GM23338 (cell line): ENCODE results near the gene SLC45A3. TPM values are rescaled to one million over a fixed set of nuclear protein-coding genes. Genes with fewer than 3 reads are reported as not detected.
A peak's percentile ranks its signal among the peaks of the same experiment; 100 is the strongest.

Source experiments
- ATAC-seq: fragments of 200-7000 bp; cut with Tn5 transposase; 3 replicates; pipeline ENCODE4 v1.9.1; 2020
- DNase-seq: peaks from one replicate; pipeline ENCODE4 v3.0.0-alpha.2; 2015; ENCODE audit warnings: low spot score
- H2AFZ ChIP-seq: fragments of 200-600 bp; sonication (generic); 2 replicates; pipeline ENCODE4 v1.8.0; 2016; ENCODE audit warnings: antibody characterized with exemption, mild to moderate bottlenecking, moderate library complexity
- H3F3A ChIP-seq: fragments of 200-600 bp; sonication (generic); replicated peaks from 2 replicates; pipeline ENCODE4 v1.8.0; 2017; ENCODE audit warnings: antibody characterized with exemption, mixed run types, low read depth
- H3K27ac ChIP-seq: fragments of 200-600 bp; sonication (generic); 2 replicates; pipeline ENCODE4 v1.6.1; 2016; ENCODE audit warnings: low read depth
- H3K27me3 ChIP-seq: fragments of 200-600 bp; sonication (generic); 2 replicates; pipeline ENCODE4 v1.8.0; 2016; ENCODE audit warnings: mild to moderate bottlenecking, mixed run types, moderate library complexity; ENCODE audit not compliant: insufficient read depth
- H3K36me3 ChIP-seq: fragments of 200-600 bp; sonication (generic); 2 replicates; pipeline ENCODE4 v1.8.0; 2016; ENCODE audit warnings: mild to moderate bottlenecking; ENCODE audit not compliant: insufficient read depth
- H3K4me1 ChIP-seq: fragments of 200-600 bp; sonication (generic); 2 replicates; pipeline ENCODE4 v1.8.0; 2016; ENCODE audit warnings: mild to moderate bottlenecking, moderate library complexity; ENCODE audit not compliant: insufficient read depth
- H3K4me2 ChIP-seq: fragments of 200-600 bp; sonication (generic); 2 replicates; pipeline ENCODE4 v1.7.1; 2017; ENCODE audit warnings: mixed run types
- H3K4me3 ChIP-seq: fragments of 200-600 bp; sonication (generic); 2 replicates; pipeline ENCODE4 v1.6.1; 2016; ENCODE audit warnings: mixed run types
- H3K79me2 ChIP-seq: fragments of 200-600 bp; sonication (generic); replicated peaks from 2 replicates; pipeline ENCODE4 v1.8.0; 2017; ENCODE audit warnings: mild to moderate bottlenecking; ENCODE audit not compliant: insufficient read depth
- H3K9me2 ChIP-seq: fragments of 200-600 bp; sonication (generic); 2 replicates; pipeline ENCODE4 v1.8.0; 2017; ENCODE audit not compliant: insufficient read depth
- H4K20me1 ChIP-seq: fragments of 200-600 bp; sonication (generic); replicated peaks from 2 replicates; pipeline ENCODE4 v1.8.0; 2017; ENCODE audit warnings: mild to moderate bottlenecking; ENCODE audit not compliant: insufficient read depth
- H3K27ac Mint-ChIP-seq: 2 replicates; pipeline ENCODE4 v1.8.0; 2020; ENCODE audit warnings: inconsistent platforms, mild to moderate bottlenecking, moderate library complexity, mixed read lengths
- H3K27me3 Mint-ChIP-seq: 3 replicates; pipeline ENCODE4 v1.8.0; 2022; ENCODE audit warnings: low read depth, mild to moderate bottlenecking, moderate library complexity, mixed read lengths, inconsistent platforms; ENCODE audit not compliant: insufficient read depth, poor library complexity
- H3K36me3 Mint-ChIP-seq: 3 replicates; pipeline ENCODE4 v1.8.0; 2021; ENCODE audit warnings: low read depth, mild to moderate bottlenecking, inconsistent platforms, moderate library complexity, mixed read lengths
- H3K4me1 Mint-ChIP-seq: 3 replicates; pipeline ENCODE4 v1.8.0; 2020; ENCODE audit warnings: mild to moderate bottlenecking, inconsistent platforms, mixed read lengths
- H3K4me3 Mint-ChIP-seq: 3 replicates; pipeline ENCODE4 v1.8.0; 2021; ENCODE audit warnings: moderate library complexity, mild to moderate bottlenecking, inconsistent platforms, mixed read lengths
- H3K9me3 Mint-ChIP-seq: 3 replicates; pipeline ENCODE4 v1.8.0; 2020; ENCODE audit warnings: moderate library complexity, mild to moderate bottlenecking, inconsistent platforms, mixed read lengths
- CREB1 ChIP-seq: fragments of 250-450 bp; sonication (Bioruptor Pico); IDR thresholded peaks from 2 replicates; pipeline ENCODE4 v1.5.0; 2020; ENCODE audit warnings: low read depth, mild to moderate bottlenecking, moderate library complexity
- EZH2 ChIP-seq: fragments of 200-600 bp; sonication (generic); IDR thresholded peaks from one replicate; pipeline ENCODE4 v1.8.0; 2017; ENCODE audit warnings: antibody characterized with exemption, mild to moderate bottlenecking, low read depth; ENCODE audit not compliant: unreplicated experiment
- EZH2phosphoT487 ChIP-seq: fragments of 200-600 bp; sonication (generic); IDR thresholded peaks from one replicate; pipeline ENCODE4 v1.8.1; 2018; ENCODE audit warnings: antibody characterized with exemption; ENCODE audit not compliant: unreplicated experiment
- NANOG ChIP-seq: IDR thresholded peaks from 2 replicates; pipeline ENCODE4 v1.6.1; 2016; ENCODE audit warnings: antibody characterized with exemption, borderline replicate concordance
- POLR2AphosphoS5 ChIP-seq: IDR thresholded peaks from 2 replicates; pipeline ENCODE4 v1.6.1; 2016; ENCODE audit warnings: antibody characterized with exemption, low read depth
- ZNF114 ChIP-seq: fragments of 250-450 bp; sonication (Bioruptor Pico); IDR thresholded peaks from 2 replicates; pipeline ENCODE4 v1.5.0; 2020; ENCODE audit warnings: mild to moderate bottlenecking, moderate library complexity
- polyA plus RNA-seq: library from polyadenylated mRNA; unstranded; fragments of >200 nt; fragmentation: Nextera tagmentation; extraction: Ambion mirVana; gene quantifications from 2 replicates; pipeline ENCODE4 v1.2.1, GENCODE V29; 2016
- total RNA-seq: library from RNA; depleted of rRNA; stranded (reverse); fragments of >200 nt; shearing (Covaris generic); gene quantifications from 2 replicates; pipeline ENCODE4 v1.2.3, GENCODE V29; 2014
- TF ChIP-seq, protein P1 (sequence below), 2 experiments: fragments of 200-600 bp in 1 of 2; sonication (generic) in 1 of 2; conservative IDR thresholded peaks; 2 replicates each; pipeline versions ENCODE4 v1.5.1 to v1.6.1; 2016 to 2017; ENCODE audit warnings: antibody characterized with exemption in 2 of 2, low read depth in 2 of 2, mild to moderate bottlenecking in 2 of 2, moderate library complexity in 1 of 2
- TF ChIP-seq, protein P2 (sequence below): IDR thresholded peaks from 2 replicates; pipeline ENCODE4 v1.6.1; 2016; ENCODE audit warnings: antibody characterized with exemption
- TF ChIP-seq, protein P3 (sequence below): IDR thresholded peaks from one replicate; pipeline ENCODE4 v1.6.1; 2018; ENCODE audit warnings: antibody characterized with exemption; ENCODE audit not compliant: unreplicated experiment

The SLC45A3 gene
- total and polyA plus RNA-seq, 2 experiments from 2014 or later, result 4.7 to 16.0 TPM

DNA sequence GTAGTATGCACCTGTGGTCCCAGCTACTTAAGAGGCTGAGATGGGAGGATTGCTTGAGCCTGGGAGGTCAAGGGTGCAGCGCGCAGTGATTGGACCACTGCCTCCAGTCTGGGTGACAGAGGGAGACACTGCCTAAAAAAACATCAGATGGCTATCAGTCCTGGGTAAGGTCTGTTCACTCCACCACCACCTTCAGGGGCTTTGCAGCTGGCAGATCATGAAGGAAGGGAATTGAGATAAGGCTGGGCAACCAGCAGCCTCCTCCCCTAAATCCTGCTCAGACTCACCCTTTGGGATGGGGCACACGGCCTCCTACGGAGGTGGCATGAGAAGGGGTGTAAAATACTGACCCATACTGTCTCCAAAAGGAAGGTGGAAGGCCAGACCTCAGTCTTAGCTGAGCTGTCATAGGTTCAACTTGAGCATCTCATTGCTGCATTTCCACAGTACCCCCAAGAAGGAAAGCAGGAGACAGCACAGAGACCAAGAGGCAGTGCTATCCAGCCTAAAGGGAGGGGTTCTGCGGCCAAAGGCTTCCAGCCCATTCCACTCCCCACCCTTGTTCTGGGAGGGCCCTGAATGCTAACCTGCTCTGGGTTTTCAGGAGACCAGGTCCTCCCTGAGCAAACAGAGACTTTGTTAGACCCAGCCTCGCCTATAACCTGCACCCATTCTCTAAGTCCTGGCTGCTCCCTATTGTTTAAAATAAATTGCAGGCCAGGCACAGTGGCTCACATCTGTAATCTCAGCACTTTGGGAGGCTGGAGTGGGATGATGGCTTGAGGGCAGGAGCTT, 13.7 kb downstream of the SLC45A3 start (continued):
- TF ChIP-seq, protein P1, sequence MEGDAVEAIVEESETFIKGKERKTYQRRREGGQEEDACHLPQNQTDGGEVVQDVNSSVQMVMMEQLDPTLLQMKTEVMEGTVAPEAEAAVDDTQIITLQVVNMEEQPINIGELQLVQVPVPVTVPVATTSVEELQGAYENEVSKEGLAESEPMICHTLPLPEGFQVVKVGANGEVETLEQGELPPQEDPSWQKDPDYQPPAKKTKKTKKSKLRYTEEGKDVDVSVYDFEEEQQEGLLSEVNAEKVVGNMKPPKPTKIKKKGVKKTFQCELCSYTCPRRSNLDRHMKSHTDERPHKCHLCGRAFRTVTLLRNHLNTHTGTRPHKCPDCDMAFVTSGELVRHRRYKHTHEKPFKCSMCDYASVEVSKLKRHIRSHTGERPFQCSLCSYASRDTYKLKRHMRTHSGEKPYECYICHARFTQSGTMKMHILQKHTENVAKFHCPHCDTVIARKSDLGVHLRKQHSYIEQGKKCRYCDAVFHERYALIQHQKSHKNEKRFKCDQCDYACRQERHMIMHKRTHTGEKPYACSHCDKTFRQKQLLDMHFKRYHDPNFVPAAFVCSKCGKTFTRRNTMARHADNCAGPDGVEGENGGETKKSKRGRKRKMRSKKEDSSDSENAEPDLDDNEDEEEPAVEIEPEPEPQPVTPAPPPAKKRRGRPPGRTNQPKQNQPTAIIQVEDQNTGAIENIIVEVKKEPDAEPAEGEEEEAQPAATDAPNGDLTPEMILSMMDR (conservative IDR thresholded peaks at IDR 0.05; ENCODE audit: low read depth in 2 of 2), result no peak
- TF ChIP-seq, protein P2, sequence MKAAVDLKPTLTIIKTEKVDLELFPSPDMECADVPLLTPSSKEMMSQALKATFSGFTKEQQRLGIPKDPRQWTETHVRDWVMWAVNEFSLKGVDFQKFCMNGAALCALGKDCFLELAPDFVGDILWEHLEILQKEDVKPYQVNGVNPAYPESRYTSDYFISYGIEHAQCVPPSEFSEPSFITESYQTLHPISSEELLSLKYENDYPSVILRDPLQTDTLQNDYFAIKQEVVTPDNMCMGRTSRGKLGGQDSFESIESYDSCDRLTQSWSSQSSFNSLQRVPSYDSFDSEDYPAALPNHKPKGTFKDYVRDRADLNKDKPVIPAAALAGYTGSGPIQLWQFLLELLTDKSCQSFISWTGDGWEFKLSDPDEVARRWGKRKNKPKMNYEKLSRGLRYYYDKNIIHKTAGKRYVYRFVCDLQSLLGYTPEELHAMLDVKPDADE, result no peak
- TF ChIP-seq NANOG, result no peak
- TF ChIP-seq EZH2phosphoT487, result no peak
- TF ChIP-seq ZNF114 (CRISPR knock-in tag), result no peak

DNA sequence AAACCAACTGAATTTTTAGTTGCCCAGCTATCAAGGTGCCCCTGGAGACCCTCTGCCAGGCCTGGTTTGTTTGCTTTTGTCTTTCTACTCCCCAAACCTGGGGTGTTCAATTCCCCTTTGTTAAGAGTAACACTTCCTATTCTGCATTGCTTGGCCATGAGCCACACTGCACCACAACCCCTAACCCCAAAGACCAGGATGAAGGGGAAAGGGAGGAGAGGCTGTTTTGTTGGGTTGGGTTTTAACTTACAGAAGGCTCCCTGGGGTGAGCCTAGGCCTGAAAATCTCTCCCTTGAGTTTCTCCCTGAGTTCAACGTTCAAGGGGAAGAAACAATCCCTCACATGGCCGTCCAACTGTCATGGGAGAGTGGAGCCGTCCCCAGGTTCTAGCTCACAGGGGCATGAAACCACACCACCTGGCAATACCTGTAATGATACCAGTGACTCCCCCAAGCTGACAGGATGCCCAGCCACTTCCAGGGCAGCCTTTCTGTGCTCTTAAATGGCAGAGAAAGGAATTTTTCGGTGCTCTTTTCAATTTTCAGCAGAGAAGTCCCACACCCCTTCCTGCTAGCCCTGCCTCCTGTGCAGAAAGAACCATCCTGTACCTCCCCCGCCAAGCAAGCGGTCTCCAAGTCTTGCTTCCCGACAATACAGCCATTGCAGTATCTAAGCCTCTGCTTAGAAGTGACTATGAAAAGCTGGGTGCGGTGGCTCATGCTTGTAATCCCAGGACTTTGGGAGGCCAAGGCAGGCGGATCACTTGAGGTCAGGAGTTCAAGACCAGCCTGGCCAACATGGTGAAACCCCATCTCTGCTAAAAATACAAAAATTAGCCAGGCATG, 14.9 kb downstream of the SLC45A3 start:
- H3K4me1 Mint-ChIP-seq, result peaks cover 63% of the 10 kb centered on the region
- DNase-seq (no peak), ATAC-seq (no peak)
- peaks cover 21% of the 10 kb centered on the region for H3K27me3 Mint-ChIP-seq
- peaks cover 25% of the 10 kb centered on the region for H3K4me1 ChIP-seq
- H3K79me2 ChIP-seq, result peaks cover 21% of the 10 kb centered on the region
- no peaks in the 10 kb centered on the region for H3K27me3 ChIP-seq
- no peak overlapping the region for H3K27ac ChIP-seq
- peaks cover 6% of the 10 kb centered on the region; the same call in 2 of the 3 replicates for H3K36me3 Mint-ChIP-seq
- 0 out of 2 replicates have a peak, but pooled peaks cover 5% of the 10 kb centered on the region for H3F3A ChIP-seq
- no peak overlapping the region for H3K4me3 ChIP-seq
- no peaks in the 10 kb centered on the region for H3K9me2 ChIP-seq
- no peaks in the 10 kb centered on the region; the same call in 1 of the 2 replicates for H4K20me1 ChIP-seq
- H3K4me3 Mint-ChIP-seq, result no peak overlapping the region
- H3K4me2 ChIP-seq, result peak overlapping the region; percentile 38; the same call in 1 of the 2 replicates
- peak overlapping the region; percentile 60; the same call in 1 of the 2 replicates for H3K27ac Mint-ChIP-seq
- H2AFZ ChIP-seq, result no peak overlapping the region
- H3K36me3 ChIP-seq, result no peaks in the 10 kb centered on the region
- no peaks in the 10 kb centered on the region for H3K9me3 Mint-ChIP-seq
- no peak for TF ChIP-seq POLR2AphosphoS5
- TF ChIP-seq ZNF114 (CRISPR knock-in tag), result no peak
- no peak for TF ChIP-seq EZH2
- TF ChIP-seq, protein P1 (conservative IDR thresholded peaks at IDR 0.05; ENCODE audit: low read depth in 2 of 2), result no peak
- TF ChIP-seq, protein P3, sequence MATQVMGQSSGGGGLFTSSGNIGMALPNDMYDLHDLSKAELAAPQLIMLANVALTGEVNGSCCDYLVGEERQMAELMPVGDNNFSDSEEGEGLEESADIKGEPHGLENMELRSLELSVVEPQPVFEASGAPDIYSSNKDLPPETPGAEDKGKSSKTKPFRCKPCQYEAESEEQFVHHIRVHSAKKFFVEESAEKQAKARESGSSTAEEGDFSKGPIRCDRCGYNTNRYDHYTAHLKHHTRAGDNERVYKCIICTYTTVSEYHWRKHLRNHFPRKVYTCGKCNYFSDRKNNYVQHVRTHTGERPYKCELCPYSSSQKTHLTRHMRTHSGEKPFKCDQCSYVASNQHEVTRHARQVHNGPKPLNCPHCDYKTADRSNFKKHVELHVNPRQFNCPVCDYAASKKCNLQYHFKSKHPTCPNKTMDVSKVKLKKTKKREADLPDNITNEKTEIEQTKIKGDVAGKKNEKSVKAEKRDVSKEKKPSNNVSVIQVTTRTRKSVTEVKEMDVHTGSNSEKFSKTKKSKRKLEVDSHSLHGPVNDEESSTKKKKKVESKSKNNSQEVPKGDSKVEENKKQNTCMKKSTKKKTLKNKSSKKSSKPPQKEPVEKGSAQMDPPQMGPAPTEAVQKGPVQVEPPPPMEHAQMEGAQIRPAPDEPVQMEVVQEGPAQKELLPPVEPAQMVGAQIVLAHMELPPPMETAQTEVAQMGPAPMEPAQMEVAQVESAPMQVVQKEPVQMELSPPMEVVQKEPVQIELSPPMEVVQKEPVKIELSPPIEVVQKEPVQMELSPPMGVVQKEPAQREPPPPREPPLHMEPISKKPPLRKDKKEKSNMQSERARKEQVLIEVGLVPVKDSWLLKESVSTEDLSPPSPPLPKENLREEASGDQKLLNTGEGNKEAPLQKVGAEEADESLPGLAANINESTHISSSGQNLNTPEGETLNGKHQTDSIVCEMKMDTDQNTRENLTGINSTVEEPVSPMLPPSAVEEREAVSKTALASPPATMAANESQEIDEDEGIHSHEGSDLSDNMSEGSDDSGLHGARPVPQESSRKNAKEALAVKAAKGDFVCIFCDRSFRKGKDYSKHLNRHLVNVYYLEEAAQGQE, result no peak
- no peak for TF ChIP-seq CREB1 (CRISPR knock-in tag)
- TF ChIP-seq EZH2phosphoT487, result no peak
- TF ChIP-seq, protein P2, result no peak
